NB4 (cell line): ENCODE measurements around the gene CDK18.

Experiments used
- DNase-seq: peaks from one replicate; pipeline ENCODE4 v3.0.0; 2010; ENCODE audit warnings: low read depth
- H3K4me3 ChIP-seq: one replicate; pipeline ENCODE4 v1.5.1; 2011; ENCODE audit warnings: mild to moderate bottlenecking, low read depth, low read length, moderate library complexity
- MAX ChIP-seq: IDR thresholded peaks from 2 replicates; pipeline ENCODE4 v1.6.1; 2011; ENCODE audit warnings: low read depth, low read length
- MYC ChIP-seq: IDR thresholded peaks from 2 replicates; pipeline ENCODE4 v1.6.1; 2011; ENCODE audit warnings: low read depth, low read length
- POLR2A ChIP-seq: IDR thresholded peaks from 2 replicates; pipeline ENCODE4 v1.6.1; 2011; ENCODE audit warnings: mild to moderate bottlenecking; ENCODE audit not compliant: insufficient read length; ENCODE audit errors: extremely low read depth
- TF ChIP-seq, protein P1 (sequence below): IDR thresholded peaks from one replicate; pipeline ENCODE4 v1.5.1; 2012; ENCODE audit warnings: low read depth, low read length

CDK18 gene

DNA sequence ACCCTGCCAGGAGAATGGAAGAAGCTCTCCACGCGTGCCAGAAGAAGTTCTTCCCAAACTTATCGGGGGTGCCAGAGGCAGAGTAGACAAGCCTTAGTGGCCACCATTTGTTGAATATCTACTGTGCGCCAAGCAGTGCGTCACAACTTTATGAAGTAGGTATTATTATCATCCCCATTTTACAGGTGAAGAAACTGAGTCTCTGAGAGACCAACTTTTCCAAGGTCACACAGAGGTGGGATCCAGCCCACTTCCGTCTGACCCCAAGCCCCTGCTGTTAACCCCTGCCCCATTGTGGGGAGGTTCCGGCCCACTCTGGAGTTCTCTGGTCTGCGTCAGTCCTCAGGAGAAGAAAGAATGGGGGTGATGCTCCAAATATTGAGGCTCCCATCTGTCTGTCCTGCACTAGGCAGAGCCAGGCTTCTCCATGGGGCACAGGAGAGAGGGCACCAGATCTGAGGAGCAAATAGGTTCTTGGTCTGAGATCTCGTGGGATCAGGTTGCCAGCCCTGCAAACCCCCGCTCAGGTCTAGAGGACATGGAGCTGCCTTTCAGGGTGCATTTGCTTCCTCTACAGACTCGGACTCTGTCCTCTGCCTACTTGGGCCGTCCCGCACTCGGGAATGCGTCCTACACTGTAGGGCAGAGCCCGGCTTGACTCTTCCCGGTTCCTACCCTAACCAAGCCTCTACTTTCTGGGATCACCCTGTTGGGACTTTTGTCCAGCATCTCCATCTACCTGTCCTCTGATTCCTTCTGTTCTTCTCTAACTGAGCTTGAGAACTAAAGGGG is 2.1 kb downstream of the CDK18 start:
- no peak for TF ChIP-seq POLR2A
- TF ChIP-seq MYC: no peak
- TF ChIP-seq, protein P1, sequence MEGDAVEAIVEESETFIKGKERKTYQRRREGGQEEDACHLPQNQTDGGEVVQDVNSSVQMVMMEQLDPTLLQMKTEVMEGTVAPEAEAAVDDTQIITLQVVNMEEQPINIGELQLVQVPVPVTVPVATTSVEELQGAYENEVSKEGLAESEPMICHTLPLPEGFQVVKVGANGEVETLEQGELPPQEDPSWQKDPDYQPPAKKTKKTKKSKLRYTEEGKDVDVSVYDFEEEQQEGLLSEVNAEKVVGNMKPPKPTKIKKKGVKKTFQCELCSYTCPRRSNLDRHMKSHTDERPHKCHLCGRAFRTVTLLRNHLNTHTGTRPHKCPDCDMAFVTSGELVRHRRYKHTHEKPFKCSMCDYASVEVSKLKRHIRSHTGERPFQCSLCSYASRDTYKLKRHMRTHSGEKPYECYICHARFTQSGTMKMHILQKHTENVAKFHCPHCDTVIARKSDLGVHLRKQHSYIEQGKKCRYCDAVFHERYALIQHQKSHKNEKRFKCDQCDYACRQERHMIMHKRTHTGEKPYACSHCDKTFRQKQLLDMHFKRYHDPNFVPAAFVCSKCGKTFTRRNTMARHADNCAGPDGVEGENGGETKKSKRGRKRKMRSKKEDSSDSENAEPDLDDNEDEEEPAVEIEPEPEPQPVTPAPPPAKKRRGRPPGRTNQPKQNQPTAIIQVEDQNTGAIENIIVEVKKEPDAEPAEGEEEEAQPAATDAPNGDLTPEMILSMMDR: no peak
- no peak for TF ChIP-seq MAX
- no peak for DNase-seq
- H3K4me3 ChIP-seq: no peak overlapping the region

DNA sequence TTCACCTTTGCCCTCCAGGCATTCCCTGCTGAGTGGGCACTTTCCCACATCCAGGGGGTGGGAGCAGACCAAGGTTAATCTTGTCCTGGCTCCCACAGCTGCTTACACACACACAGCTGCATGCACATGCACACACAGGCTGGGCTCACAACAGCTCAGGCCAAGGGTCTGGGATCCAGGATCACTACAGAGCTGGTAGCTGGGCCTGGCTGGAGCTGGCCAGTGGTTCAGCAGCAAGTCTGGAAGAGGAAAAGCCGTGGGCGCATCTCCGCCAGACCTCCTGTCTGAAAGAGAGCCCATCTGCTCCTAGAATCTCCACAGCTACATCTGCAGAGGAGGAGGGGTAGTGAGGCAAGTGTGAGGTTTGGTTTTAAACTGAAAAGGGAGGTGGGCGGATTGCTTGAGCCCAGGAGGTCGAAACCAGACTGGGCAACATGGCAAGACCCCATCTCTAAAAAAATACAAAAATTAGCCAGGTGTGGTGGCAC is 3.8 kb downstream of the CDK18 start:
- DNase-seq: no peak
- TF ChIP-seq, protein P1: no peak
- no peak for TF ChIP-seq MYC
- no peak overlapping the region for H3K4me3 ChIP-seq

DNA sequence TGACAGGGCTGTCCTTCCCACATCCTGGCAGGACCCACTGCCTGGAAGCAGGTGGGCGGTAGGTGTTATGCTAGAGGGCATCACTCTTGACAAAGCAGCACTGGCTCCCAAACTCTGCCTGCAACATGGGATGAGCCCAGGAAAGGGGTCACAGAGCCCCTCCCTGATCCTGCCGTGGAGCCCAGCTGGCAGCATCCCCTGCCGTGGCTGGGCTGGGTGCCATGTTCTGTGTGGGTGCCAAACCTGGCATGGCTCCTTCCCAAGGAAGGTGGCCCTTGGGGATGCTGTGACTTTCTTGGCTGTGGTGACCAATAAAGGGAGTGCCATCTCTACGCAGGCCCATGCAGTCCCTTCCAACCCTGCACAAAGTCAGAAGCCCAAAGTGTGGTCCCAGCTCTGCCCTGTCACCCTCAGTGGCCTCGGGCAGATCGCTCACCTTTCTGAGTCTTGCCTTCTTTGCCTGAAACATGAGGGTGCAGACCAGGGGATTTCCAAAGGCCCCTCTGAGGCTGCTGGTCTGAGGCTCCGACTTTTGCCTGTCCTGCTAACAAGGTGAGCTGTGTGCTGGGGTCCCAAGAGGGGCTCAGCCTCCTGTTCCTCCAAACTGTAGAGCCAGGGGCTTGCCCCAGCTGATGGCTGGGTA is 6.0 kb downstream of the CDK18 start:
- no peak overlapping the region for H3K4me3 ChIP-seq
- DNase-seq: no peak
- TF ChIP-seq, protein P1: no peak
- TF ChIP-seq MAX: no peak
- TF ChIP-seq POLR2A: no peak

GRCh38 chr1:205510951-205511330 is 6.5 kb downstream of the CDK18 start:
- TF ChIP-seq POLR2A (no peak), MYC (no peak), MAX (no peak)
- TF ChIP-seq, protein P1: no peak
- DNase-seq: no peak

GRCh38 chr1:205512059-205513045 is 7.9 kb downstream of the CDK18 start:
- H3K4me3 ChIP-seq: no peak overlapping the region
- DNase-seq: no peak
- TF ChIP-seq, protein P1: no peak
- TF ChIP-seq MYC (no peak), POLR2A (no peak), MAX (no peak)

More at GRCh38 chr1:205510951-205511330, 6.5 kb downstream of the CDK18 start:
- no peak overlapping the region for H3K4me3 ChIP-seq
